ENCODE data around the gene CEP128.

Gene CEP128

GRCh38 chr14:80933282-80933681 is 8.3 kb downstream of the CEP128 start:
- no peak for TF ChIP-seq CTCF (IDR thresholded peaks at IDR 0.05; ENCODE audit: borderline replicate concordance, control extremely low read depth, extremely low read depth, insufficient read depth, missing control alignments)
- in situ Hi-C loops (cut with MboI; ENCODE audit: low sequenced_read_pairs, unreplicated experiment) = no loop called here
- no peak for DNase-seq (ENCODE audit: low spot score)

GRCh38 chr14:80930836-80931389 is 10.6 kb downstream of the CEP128 start:
- DNase-seq (ENCODE audit: low spot score) = peak; percentile 36
- no peak for TF ChIP-seq CTCF (IDR thresholded peaks at IDR 0.05; ENCODE audit: borderline replicate concordance, control extremely low read depth, extremely low read depth, insufficient read depth, missing control alignments)
- in situ Hi-C loops (cut with MboI; ENCODE audit: low sequenced_read_pairs, unreplicated experiment) = no loop called here

DNA sequence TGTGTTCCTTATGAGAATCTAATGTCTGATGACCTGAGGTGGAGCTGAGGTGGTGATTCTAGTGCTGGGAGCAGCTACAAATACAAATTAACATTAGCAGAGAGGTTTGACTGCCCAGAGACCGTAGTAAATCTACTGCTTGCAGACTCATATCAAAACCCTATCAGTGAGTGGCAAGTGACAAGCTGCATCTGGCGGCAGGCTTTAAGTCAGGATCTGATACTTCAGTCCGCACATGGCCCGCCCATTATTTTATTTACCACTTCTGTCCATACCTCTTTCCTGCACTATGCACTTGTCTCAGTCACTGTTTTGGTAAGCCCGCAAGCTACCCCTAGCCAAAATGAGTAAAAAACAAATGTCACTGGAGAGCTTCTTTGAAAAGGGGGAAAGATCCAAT is 11.4 kb downstream of the CEP128 start:
- no peak for DNase-seq (ENCODE audit: low spot score)
- in situ Hi-C loops (cut with MboI; ENCODE audit: low sequenced_read_pairs, unreplicated experiment) = no loop called here
- no peak for TF ChIP-seq CTCF (IDR thresholded peaks at IDR 0.05; ENCODE audit: borderline replicate concordance, control extremely low read depth, extremely low read depth, insufficient read depth, missing control alignments)

- TF ChIP-seq CTCF (IDR thresholded peaks at IDR 0.05; ENCODE audit: borderline replicate concordance, control extremely low read depth, extremely low read depth, insufficient read depth, missing control alignments) = no peak
- in situ Hi-C loops (cut with MboI; ENCODE audit: low sequenced_read_pairs, unreplicated experiment) = no loop called here
- no peak for DNase-seq (ENCODE audit: low spot score)
Measured at GRCh38 chr14:80927083-80927989, 14.2 kb downstream of the CEP128 start.

DNA sequence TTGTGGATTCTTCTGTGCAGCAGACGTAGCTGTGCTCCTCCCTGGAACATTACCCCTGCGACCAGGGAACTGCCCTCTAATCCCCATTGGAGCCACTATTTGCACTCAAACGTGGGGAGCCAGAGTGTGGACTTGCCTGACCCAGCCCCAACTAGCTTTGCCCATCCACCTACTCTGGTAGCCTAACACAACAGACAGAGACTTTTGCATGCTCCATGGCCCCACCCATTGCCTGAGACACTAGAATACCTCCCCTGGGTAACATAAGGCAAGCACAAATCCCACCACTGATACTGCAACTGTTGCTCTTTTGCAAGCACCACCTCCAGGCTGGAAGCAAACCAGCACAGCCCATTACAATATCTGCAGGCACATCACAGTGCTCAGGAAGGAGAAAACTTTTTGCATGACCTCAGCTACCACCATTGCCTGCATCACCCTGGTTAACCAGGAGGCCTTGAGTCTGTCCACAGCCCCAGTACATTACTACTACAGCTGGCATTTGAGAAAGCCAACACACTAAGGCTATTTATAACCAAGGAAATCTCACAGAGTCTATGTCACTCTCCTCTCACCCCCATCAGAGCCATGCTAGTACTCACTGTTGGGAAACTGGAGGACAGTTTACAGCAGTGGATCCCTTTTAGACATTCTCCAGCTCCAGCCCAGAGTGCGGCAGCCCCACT is 15.0 kb downstream of the CEP128 start:
- in situ Hi-C loops (cut with MboI; ENCODE audit: low sequenced_read_pairs, unreplicated experiment) = no loop called here
- TF ChIP-seq CTCF (IDR thresholded peaks at IDR 0.05; ENCODE audit: borderline replicate concordance, control extremely low read depth, extremely low read depth, insufficient read depth, missing control alignments) = no peak
- DNase-seq (ENCODE audit: low spot score) = no peak

GRCh38 chr14:80924365-80925103 is 17.0 kb downstream of the CEP128 start:
- no peak for TF ChIP-seq CTCF (IDR thresholded peaks at IDR 0.05; ENCODE audit: borderline replicate concordance, control extremely low read depth, extremely low read depth, insufficient read depth, missing control alignments)
- in situ Hi-C loops (cut with MboI; ENCODE audit: low sequenced_read_pairs, unreplicated experiment) = no loop called here
- DNase-seq (ENCODE audit: low spot score) = no peak
